Stimulated activated CD4-positive, alpha-beta T cell treated with anti-CD3 and anti-CD28 coated beads, Interleukin-1b, Interleukin-23, amount 100 ng/mL, for 48 hours (primary cell): ENCODE data around the gene CRTAC1.

Experiments used
- DNase-seq: peaks from one replicate; pipeline ENCODE4 v3.0.0-alpha.2; 2020

Gene CRTAC1

GRCh38 chr10:97974100-97974499 lies 56.3 kb downstream of the CRTAC1 start:
- DNase-seq: no peak

GRCh38 chr10:97969538-97970079 lies 60.8 kb downstream of the CRTAC1 start:
- DNase-seq: no peak

GRCh38 chr10:97964748-97965147 lies 65.7 kb downstream of the CRTAC1 start:
- DNase-seq: no peak

- DNase-seq: no peak
These were observed 68.5 kb downstream of the CRTAC1 start for GRCh38 chr10:97961945-97962344.

- no peak for DNase-seq
These were observed 70.0 kb downstream of the CRTAC1 start for GRCh38 chr10:97960269-97961056.

GRCh38 chr10:97949462-97949861 lies 81.0 kb downstream of the CRTAC1 start:
- DNase-seq: no peak

GRCh38 chr10:97948822-97949221 lies 81.6 kb downstream of the CRTAC1 start:
- no peak for DNase-seq

- no peak for DNase-seq
These were observed 85.6 kb downstream of the CRTAC1 start for GRCh38 chr10:97944772-97945171.

- DNase-seq: no peak
These were observed 87.1 kb downstream of the CRTAC1 start for GRCh38 chr10:97943294-97943693.

- DNase-seq: no peak
These were observed 89.9 kb downstream of the CRTAC1 start for GRCh38 chr10:97940534-97940933.

GRCh38 chr10:97939446-97939990 lies 90.9 kb downstream of the CRTAC1 start:
- no peak for DNase-seq

GRCh38 chr10:97937928-97938327 lies 92.5 kb downstream of the CRTAC1 start:
- DNase-seq: no peak

- DNase-seq: no peak
These were observed 93.4 kb downstream of the CRTAC1 start for GRCh38 chr10:97937054-97937453.

GRCh38 chr10:97936126-97936525 lies 94.3 kb downstream of the CRTAC1 start:
- DNase-seq: no peak

GRCh38 chr10:97932932-97933530 lies 97.4 kb downstream of the CRTAC1 start:
- DNase-seq: no peak

GRCh38 chr10:97931041-97931440 lies 99.4 kb downstream of the CRTAC1 start:
- DNase-seq: no peak

- no peak for DNase-seq
These were observed 101.5 kb downstream of the CRTAC1 start for GRCh38 chr10:97928897-97929296.

- no peak for DNase-seq
These were observed 102.8 kb downstream of the CRTAC1 start for GRCh38 chr10:97927622-97928021.

- DNase-seq: no peak
These were observed 104.4 kb downstream of the CRTAC1 start for GRCh38 chr10:97926055-97926454.

GRCh38 chr10:97925308-97925938 lies 105.0 kb downstream of the CRTAC1 start:
- DNase-seq: no peak

- DNase-seq: no peak
These were observed 105.7 kb downstream of the CRTAC1 start for GRCh38 chr10:97924678-97925077.

- no peak for DNase-seq
These were observed 106.9 kb downstream of the CRTAC1 start for GRCh38 chr10:97923476-97923875.

GRCh38 chr10:97923057-97923456 lies 107.4 kb downstream of the CRTAC1 start:
- DNase-seq: no peak
